Right atrium auricular region (tissue), 2 donors: ENCODE data around the gene CDC42EP5. TPM values are rescaled to one million over a fixed set of nuclear protein-coding genes. Genes with fewer than 3 reads are reported as not detected.

ENCODE experiments used
- DNase-seq: peaks from one replicate; pipeline ENCODE4 v3.0.0-alpha.2; 2019; ENCODE audit warnings: low spot score
- H3K27ac ChIP-seq, 2 donors: fragments of 200-600 bp; sonication (generic); 1 replicate in 1 of 2; 2 replicates in 1 of 2; pipeline ENCODE4 v1.5.1; 2016 to 2019
- H3K27me3 ChIP-seq, 2 donors: fragments of 200-600 bp; sonication (generic); one replicate each; pipeline versions ENCODE4 v1.5.1 to v1.6.0; 2017 to 2019
- H3K36me3 ChIP-seq: fragments of 200-600 bp; sonication (generic); one replicate; pipeline ENCODE4 v1.5.1; 2016
- H3K4me1 ChIP-seq, 2 donors: fragments of 200-600 bp; sonication (generic); one replicate each; pipeline versions ENCODE4 v1.5.1 to v1.6.0; 2017 to 2019
- H3K4me3 ChIP-seq, 2 donors: fragments of 200-600 bp; sonication (generic); 1 replicate in 1 of 2; 2 replicates in 1 of 2; pipeline ENCODE4 v1.5.1; 2017 to 2019; ENCODE audit warnings: mild to moderate bottlenecking in 1 of 2, moderate library complexity in 1 of 2
- H3K9me3 ChIP-seq, 2 donors: fragments of 200-600 bp; sonication (generic); one replicate each; pipeline ENCODE4 v1.5.1; 2019
- CTCF ChIP-seq, 2 donors: fragments of 200-600 bp; sonication (generic); IDR thresholded peaks; one replicate each; pipeline ENCODE4 v1.5.1; 2019; ENCODE audit warnings: antibody characterized with exemption in 2 of 2
- total RNA-seq, 2 donors: library from RNA; depleted of rRNA; stranded (reverse); fragments of >200 nt; gene quantifications; one replicate each; pipeline ENCODE4 v1.1.0, GENCODE V29; 2016

The CDC42EP5 gene
- total RNA-seq, 2 donors from 2014 or later = 11.4 to 15.2 TPM

- H3K9me3 ChIP-seq = no peaks in the 10 kb centered on the region
- H3K36me3 ChIP-seq = peaks cover 58% of the 10 kb centered on the region
- peaks cover 0 to 36% of the 10 kb centered on the region in 2 donors for H3K4me1 ChIP-seq
- DNase-seq = no peak
- no peaks in the 10 kb centered on the region for H3K27me3 ChIP-seq
- H3K27ac ChIP-seq = no peak overlapping the region
- TF ChIP-seq CTCF (IDR thresholded peaks at IDR 0.05) = no peak
- no peak overlapping the region for H3K4me3 ChIP-seq
Observed at GRCh38 chr19:54461210-54461609, 11.9 kb downstream of the CDC42EP5 start.

DNA sequence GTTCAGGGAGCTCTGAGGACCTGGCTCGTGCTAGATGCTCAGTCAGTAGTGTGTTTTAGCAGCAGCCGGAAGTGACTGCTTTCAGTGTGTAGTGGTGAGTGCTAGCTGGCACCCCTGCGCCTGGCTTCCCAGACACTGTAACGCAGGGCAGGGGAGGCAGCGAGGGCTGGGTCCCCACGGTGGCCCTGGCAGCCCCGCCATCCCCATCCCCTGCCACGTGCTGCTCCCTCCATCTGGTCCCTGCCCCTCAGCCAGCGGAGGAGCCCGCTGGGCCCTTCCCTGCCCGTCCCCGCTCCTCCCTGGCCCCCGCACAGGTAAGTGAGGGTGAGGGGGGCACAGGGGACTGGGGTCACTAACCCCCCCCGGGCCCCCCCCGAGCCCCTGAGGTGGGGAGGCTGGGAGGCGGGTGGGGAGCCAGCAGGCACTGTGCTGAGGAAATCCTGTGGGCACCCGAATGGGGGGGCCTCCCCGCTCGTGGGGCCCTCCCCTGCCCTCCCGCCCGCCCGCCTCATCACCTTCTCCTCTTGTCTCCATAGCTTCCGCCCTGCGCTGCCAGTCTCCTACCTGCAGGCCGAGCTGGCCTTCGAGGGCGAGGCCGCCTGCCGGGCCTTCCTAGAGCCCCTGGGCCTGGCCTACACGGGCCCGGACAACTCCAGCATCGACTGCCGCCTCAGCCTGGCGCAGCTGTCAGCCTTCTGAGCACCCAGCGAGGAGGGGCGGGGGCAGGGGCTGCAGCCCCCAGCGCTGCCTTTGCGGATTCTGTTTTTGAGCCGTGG is 12.7 kb downstream of the CDC42EP5 start:
- TF ChIP-seq CTCF (IDR thresholded peaks at IDR 0.05) = no peak
- no peaks in the 10 kb centered on the region for H3K27me3 ChIP-seq
- DNase-seq = no peak
- peaks cover 66% of the 10 kb centered on the region for H3K36me3 ChIP-seq
- no peak overlapping the region for H3K4me3 ChIP-seq
- H3K27ac ChIP-seq = no peak overlapping the region
- H3K9me3 ChIP-seq = no peaks in the 10 kb centered on the region
- peaks cover 0 to 36% of the 10 kb centered on the region in 2 donors for H3K4me1 ChIP-seq

DNA sequence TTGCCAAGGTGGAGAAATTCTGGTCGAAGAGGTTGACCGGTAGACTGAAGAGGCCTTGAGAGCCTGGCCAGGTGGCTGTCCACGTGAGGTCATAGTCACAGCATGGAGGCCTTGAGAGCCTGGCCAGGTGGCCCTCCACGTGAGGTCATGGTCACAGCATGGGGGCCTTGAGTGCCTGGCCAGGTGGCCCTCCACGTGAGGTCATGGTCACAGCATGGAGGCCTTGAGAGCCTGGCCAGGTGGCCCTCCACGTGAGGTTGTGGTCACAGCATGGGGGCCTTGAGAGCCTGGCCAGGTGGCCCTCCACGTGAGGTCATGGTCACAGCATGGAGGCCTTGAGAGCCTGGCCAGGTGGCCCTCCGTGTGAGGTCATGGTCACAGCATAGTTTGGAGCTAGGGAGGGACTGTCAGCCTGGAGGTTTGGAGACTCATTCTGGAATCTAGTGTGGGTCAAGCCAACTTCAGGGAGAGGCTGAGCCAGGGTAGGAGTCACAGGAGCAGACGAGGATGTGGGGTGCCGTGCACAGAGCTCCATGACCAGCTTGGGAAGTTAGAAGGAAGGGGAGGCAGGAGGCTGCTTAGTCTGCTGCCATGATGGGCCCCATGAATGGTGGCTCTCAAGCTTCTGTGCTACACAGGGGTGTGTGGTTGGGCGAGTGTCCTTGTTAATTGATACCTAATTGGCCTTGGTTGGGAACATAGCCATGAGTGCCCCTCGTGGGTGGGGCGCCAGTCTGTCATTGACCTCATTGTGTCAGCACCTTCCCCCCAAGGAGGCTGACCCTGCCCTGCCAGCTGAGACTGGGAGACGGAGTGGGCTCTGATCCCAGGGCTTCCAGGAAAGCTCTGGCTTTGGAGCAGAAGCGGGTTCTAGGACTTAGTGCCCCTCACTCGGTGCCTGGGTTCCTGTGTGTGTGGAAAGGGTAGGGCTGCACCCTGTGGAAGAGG is 13.5 kb downstream of the CDC42EP5 start:
- H3K27me3 ChIP-seq = no peaks in the 10 kb centered on the region
- no peaks in the 10 kb centered on the region for H3K9me3 ChIP-seq
- H3K4me1 ChIP-seq = peaks cover 0 to 32% of the 10 kb centered on the region in 2 donors
- H3K27ac ChIP-seq = no peak overlapping the region
- H3K4me3 ChIP-seq = no peak overlapping the region
- no peak for TF ChIP-seq CTCF (IDR thresholded peaks at IDR 0.05)
- peaks cover 75% of the 10 kb centered on the region for H3K36me3 ChIP-seq
- no peak for DNase-seq

DNA sequence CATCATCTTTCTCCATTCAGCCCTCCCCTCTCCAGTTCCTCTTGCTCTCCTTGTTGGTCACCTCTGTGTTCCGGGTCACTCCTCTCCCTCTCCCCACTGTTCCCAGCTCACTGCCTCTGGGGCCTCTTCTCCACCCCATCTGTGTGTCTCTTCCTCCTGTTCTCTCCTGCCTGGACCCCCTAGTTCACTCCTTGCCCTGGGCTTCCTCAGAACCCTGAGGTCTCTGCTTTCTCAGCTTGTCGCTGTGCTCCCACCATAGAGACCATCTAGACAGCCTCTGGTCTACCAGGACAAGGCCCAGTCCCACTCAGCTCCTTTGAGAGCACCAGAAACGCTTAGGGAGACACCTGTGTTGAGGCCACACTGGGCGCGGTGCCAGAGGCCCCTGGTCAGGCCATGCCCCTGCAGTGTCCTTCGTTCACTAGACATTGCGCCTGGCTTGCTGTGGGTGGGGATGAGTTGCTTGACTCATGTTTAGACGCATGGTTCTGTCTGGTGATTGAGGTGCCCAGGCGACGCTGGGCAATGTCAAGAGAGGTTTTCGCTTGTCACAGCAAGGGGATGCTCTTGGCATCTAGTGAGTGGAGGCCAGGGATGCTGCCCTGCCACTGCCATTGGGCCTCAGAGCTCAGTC is 14.3 kb downstream of the CDC42EP5 start:
- TF ChIP-seq CTCF (IDR thresholded peaks at IDR 0.05) = no peak
- H3K4me1 ChIP-seq = peaks cover 0 to 24% of the 10 kb centered on the region in 2 donors
- no peaks in the 10 kb centered on the region for H3K9me3 ChIP-seq
- H3K36me3 ChIP-seq = peaks cover 83% of the 10 kb centered on the region
- no peak for DNase-seq
- H3K4me3 ChIP-seq = no peak overlapping the region
- no peak overlapping the region for H3K27ac ChIP-seq
- no peaks in the 10 kb centered on the region for H3K27me3 ChIP-seq

- H3K36me3 ChIP-seq = peaks cover 90% of the 10 kb centered on the region
- no peaks in the 10 kb centered on the region for H3K27me3 ChIP-seq
- H3K4me1 ChIP-seq = peaks cover 0 to 24% of the 10 kb centered on the region in 2 donors
- TF ChIP-seq CTCF (IDR thresholded peaks at IDR 0.05) = no peak
- no peak overlapping the region for H3K27ac ChIP-seq
- DNase-seq = no peak
- H3K4me3 ChIP-seq = no peak overlapping the region
- no peaks in the 10 kb centered on the region for H3K9me3 ChIP-seq
Observed at GRCh38 chr19:54457773-54458647, 15.1 kb downstream of the CDC42EP5 start.
